NCI-H460 (cell line): ENCODE results near the gene FTSJ1. TPM values are rescaled to one million over a fixed set of nuclear protein-coding genes. Genes with fewer than 3 reads are reported as not detected.
A peak's percentile ranks its signal among the peaks of the same experiment; 100 is the strongest.
"Not testable (repeated sequence)": the region's sequence is repeated elsewhere in the genome, so short reads cannot be mapped to it uniquely, and the experiment has no call there.

Source experiments
- DNase-seq: peaks from one replicate; pipeline ENCODE4 v3.0.0-alpha.2; 2016; ENCODE audit warnings: low read depth; ENCODE audit errors: extremely low read depth
- total RNA-seq: library from RNA; depleted of rRNA; stranded (reverse); fragments of >200 nt; shearing (Covaris generic); gene quantifications from 2 replicates; pipeline ENCODE4 v1.2.3, GENCODE V29; 2014; rRNA removed

FTSJ1 gene
- total RNA-seq, 1 experiment from 2014 or later, result 74.8 TPM

DNA sequence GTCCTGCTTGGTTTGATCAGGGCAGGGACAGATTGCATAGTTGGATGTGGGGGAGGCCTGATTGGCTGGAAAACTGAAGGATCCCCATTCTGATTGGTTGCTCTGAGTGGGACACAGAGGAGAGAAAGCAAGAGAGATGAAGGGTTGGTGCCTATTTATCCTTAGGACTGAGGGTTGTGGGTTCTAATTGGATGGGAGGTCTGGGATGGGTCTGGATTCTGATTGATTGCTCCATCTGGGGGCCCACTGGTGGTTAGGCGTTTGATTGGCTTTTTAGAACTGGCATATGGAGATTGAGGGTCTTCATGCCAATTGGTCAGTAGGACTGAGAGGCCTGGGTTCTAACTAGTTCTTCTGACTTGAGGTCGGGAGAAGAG is 45.0 kb downstream of the FTSJ1 start:
- DNase-seq, result no peak

DNA sequence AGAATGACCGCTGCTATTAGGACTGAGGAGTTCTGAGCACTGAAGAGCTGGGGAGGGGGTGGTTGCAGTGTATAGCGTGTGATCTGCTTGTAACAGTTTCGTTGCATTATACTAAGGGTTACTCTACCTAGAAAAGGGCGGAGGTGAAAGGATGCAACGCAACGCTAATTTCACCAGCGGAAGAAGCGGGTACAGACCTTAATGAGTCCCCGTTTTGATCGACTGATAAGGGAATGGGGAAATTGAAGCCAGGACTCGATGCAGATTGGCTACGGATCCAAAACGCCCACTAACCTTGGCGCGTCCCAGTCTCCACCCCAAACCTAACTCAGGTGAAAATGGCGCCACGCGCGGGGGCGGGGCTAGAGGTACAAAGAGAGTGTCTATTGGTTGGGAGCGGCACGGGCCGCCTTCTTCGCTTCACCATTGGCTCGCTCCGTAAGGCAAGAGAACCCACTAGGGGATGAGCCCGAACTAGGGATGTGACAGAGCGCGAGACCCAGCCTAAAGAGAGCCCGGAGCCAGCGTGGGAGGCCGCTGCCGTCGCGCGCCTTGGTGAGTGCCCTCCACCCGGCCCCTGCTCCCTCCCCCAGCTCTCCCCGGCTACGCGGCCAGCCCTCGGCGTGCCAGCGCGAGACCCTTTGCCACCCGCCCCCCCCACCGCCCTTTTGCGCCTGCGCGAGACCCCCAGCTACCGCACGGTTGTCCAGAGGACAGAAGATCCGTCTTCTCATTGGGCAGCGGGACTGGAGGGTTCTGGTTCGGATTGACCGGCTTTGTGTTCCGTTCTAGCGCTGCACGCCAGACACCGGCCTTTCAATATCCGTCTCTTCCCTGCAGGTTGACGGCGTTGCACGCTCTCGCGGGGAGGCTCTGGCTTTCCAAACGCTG is 45.6 kb downstream of the FTSJ1 start, which contains the start of gene EBP:
Gene EBP (plus strand): TSS at position 456 of the 891 bp plus-strand sequence. CDS start 1,964 bp downstream, outside the sequence.
- peak; percentile 89 for DNase-seq

DNA sequence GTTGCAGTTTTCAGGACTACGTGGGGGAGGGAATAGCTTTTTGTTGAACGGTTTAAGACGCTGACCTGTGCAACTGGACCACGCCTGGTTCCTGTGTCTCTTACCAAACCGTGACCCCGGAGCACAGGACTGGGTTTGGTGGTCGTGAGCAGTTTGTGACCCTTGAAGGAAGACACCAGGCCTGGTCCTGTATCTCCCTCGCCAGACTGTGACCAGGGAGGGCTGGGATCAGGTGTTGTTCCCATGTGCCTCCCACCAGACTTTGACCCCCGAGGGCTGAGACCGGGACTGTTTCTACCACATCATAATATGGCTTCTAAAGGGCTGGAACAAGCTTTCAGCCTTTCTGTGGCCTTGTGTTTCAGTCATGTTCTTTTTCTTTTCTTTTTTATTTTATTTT is 46.3 kb downstream of the FTSJ1 start:
- no peak for DNase-seq

DNA sequence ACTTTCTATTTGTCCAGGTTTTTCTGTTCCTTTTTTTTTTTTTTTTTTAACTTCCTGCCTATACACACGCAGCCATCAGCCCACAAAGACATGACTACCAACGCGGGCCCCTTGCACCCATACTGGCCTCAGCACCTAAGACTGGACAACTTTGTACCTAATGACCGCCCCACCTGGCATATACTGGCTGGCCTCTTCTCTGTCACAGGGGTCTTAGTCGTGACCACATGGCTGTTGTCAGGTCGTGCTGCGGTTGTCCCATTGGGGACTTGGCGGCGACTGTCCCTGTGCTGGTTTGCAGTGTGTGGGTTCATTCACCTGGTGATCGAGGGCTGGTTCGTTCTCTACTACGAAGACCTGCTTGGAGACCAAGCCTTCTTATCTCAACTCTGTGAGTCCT is 47.7 kb downstream of the FTSJ1 start:
- no peak for DNase-seq

DNA sequence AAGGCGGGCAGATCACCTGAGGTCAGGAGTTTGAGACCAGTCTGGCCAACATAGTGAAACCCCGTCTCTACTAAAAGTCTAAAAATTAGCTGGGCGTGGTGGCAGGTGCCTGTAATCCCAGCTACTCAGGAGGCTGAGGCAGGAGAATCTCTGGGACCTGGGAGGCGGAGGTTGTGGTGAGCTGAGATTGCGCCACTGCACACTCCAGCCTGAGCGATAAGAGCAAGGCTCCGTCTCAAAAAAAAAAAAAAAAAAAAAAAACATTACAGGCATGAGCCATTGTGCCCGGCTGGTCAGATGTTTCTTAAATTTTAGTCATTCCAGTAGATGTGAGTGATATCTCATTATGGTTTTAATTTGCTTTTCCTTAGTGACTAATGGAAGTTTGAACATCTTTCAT is 49.9 kb downstream of the FTSJ1 start:
- not testable (repeated sequence) for DNase-seq

DNA sequence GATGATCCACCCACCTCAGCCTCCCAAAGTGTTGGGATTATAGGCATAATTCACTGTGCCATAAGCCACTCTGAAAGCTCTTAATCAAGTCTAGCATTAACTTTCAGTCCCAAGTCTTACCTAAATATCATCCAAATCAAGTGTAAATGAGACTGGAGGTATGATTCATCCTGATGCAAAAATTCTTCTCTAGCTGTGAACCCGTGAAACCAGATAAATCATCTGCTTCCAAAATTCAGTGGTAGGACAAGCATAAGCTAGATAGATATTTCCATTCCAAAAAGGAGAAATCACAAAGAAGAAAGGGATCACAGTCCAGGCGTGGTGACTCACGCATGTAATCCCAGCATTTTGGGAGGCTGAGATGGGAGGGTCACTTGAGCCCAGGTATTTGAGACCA is 54.7 kb downstream of the FTSJ1 start:
- no peak for DNase-seq

DNA sequence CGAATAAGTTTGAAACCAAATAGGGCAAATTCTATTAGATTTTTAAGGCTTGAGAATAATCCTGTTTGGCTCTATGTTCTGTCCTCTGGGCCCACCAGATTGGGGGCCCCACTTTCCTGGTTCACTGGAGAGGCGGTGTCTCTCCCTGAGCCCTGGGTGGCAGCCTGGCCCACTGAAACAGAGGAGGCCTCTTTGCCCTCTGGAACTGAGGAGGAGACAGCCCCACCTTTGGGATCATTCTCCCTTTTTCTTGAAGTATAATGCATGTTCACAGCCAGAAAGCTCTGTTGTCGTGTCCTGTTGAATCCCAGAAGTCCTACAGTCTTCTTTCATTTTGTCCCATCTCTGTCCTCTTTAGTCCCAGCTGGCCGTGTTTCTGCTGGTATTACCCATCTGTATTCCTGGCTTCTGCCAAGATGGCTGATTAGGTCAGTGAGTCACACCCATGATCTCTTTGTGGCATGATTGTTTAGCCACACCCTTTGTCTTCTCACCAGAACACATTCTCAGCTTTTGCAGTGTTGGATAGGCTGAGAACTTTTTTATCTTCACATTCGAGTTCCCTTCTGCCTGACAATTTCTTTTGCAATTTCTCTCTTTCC is 55.5 kb downstream of the FTSJ1 start:
- DNase-seq, result peak; percentile 37

DNA sequence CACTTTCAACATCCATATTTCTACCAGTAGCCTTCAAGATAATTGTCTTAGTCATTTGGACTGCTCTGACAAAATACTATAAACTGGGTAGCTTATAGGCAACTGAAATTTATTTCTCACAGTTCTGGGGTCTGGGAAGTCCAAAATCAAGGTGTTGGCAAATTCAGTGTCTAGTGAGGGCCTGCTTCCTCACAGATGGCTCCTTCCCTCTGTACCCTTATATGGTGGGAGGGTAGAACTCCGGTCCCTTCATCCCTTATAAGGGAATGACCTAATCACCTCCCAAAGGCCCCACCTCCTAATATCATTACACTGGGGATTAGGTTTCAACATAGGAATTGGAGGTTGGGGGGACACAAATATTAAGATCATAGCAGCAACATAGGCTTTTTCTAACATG is 56.2 kb downstream of the FTSJ1 start:
- DNase-seq, result no peak

DNA sequence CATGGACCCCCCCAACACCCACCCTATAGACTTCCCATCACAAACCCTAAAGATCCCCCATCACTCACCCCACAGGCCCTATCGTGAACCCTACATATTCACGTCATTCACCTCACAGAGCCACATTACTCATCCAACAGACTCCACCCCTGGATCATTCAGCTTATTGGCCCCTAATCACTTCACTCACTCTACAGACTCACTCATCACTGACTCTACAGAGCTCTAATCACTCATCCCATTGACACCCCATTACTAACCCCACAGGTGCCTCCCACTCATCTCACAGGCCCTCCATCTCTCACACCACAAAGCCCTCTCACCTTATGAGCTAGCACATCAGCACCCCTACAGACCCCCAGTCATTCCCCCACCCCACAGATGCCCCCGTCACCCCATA is 57.2 kb downstream of the FTSJ1 start:
- no peak for DNase-seq

Other genes with a start within 250 kb of the FTSJ1 start
- gene SSX1, start 220.8 kb upstream of the FTSJ1 start, total RNA-seq, result not detected in 2 replicates
- gene SSX3, start 119.5 kb upstream of the FTSJ1 start, total RNA-seq, result not detected in 2 replicates
- gene SSX4, start 92.7 kb upstream of the FTSJ1 start, total RNA-seq, result not detected in 2 replicates
- not detected in 2 replicates for gene SSX4B, start 64.2 kb upstream of the FTSJ1 start, total RNA-seq
- gene SLC38A5, start 5.9 kb upstream of the FTSJ1 start, total RNA-seq, result 43.8 and 49.3 TPM in 2 replicates
- 12.0 and 13.9 TPM in 2 replicates for gene PORCN, start 32.8 kb downstream of the FTSJ1 start, total RNA-seq
- 39.8 and 48.9 TPM in 2 replicates for gene EBP, start 45.6 kb downstream of the FTSJ1 start, total RNA-seq
- gene TBC1D25, start 63.5 kb downstream of the FTSJ1 start, total RNA-seq, result 6.9 and 7.2 TPM in 2 replicates
- 304 and 352 TPM in 2 replicates for gene RBM3, start 98.3 kb downstream of the FTSJ1 start, total RNA-seq
- gene WDR13, start 121.3 kb downstream of the FTSJ1 start, total RNA-seq, result 77.2 and 81.0 TPM in 2 replicates
- 0.20 TPM in 1 of 2 replicates, not detected in the other for gene WAS, start 207.6 kb downstream of the FTSJ1 start, total RNA-seq
- 9.0 and 9.5 TPM in 2 replicates for gene SUV39H1, start 220.5 kb downstream of the FTSJ1 start, total RNA-seq